Measurements from ENCODE around the gene C1QTNF9.

DNA sequence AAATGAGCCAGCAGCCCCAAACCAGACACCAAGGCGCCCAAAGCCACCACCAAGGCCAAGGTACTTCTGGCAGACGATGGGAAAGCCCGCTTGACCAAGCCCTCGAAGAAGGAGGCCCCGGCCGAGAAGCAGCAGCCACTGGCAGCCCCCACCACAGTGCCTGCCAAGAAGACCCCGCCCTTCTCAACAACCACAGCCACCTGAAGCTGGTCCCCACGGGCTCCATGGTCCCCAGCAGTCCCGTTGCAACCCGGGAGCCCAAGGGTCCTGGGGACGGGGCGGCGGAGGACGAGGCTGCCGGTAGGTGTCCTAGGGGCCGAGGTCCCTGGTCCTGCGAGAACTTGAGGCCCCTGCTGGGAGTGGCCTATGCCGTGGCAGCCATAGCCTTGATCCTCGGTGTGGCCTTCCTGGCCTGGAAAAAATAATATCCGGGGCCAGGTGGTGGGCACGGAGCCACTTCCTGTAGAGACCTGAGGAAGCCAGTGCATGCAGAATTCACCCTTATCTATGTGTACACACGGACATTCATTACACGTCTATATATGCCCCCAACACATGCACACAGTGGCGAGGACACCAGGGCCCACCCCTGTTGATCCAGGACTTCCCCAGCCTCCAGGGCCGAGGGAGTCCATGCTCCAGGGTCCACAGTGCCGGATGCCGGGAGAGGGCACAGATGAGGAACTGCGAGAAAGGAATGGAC, 13.8 kb downstream of the C1QTNF9 start:
- no peak for TF ChIP-seq POLR2A (IDR thresholded peaks at IDR 0.05)
- TF ChIP-seq, protein P1, sequence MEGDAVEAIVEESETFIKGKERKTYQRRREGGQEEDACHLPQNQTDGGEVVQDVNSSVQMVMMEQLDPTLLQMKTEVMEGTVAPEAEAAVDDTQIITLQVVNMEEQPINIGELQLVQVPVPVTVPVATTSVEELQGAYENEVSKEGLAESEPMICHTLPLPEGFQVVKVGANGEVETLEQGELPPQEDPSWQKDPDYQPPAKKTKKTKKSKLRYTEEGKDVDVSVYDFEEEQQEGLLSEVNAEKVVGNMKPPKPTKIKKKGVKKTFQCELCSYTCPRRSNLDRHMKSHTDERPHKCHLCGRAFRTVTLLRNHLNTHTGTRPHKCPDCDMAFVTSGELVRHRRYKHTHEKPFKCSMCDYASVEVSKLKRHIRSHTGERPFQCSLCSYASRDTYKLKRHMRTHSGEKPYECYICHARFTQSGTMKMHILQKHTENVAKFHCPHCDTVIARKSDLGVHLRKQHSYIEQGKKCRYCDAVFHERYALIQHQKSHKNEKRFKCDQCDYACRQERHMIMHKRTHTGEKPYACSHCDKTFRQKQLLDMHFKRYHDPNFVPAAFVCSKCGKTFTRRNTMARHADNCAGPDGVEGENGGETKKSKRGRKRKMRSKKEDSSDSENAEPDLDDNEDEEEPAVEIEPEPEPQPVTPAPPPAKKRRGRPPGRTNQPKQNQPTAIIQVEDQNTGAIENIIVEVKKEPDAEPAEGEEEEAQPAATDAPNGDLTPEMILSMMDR (IDR thresholded peaks at IDR 0.05), result no peak

All from lower leg skin (tissue), 3 donors.